Stomach (tissue), 9 donors: Measurements from ENCODE around the gene SFXN5. TPM values are rescaled to one million over a fixed set of nuclear protein-coding genes. Genes with fewer than 3 reads are reported as not detected.

Source experiments
- DNase-seq, 2 donors: peaks; one replicate each; pipeline versions ENCODE4 v3.0.0 to v3.0.0-alpha.2; 2013 to 2019
- H3K27ac ChIP-seq, 5 donors: fragments of 200-600 bp in 4 of 5; sonication (generic) in 4 of 5; one replicate each; pipeline ENCODE4 v1.5.1; 2013 to 2019; ENCODE audit warnings: mild to moderate bottlenecking in 1 of 5, moderate library complexity in 1 of 5
- H3K27me3 ChIP-seq, 3 donors: fragments of 200-600 bp; sonication (generic); one replicate each; pipeline ENCODE4 v1.5.1; 2017 to 2019; ENCODE audit warnings: mixed run types in 1 of 3
- H3K36me3 ChIP-seq, 4 donors: fragments of 200-600 bp; sonication (generic); 1 replicate in 3 of 4; 2 replicates in 1 of 4; pipeline ENCODE4 v1.5.1; 2016 to 2019
- H3K4me1 ChIP-seq, 4 donors: fragments of 200-600 bp; sonication (generic); one replicate each; pipeline ENCODE4 v1.5.1; 2016 to 2019
- H3K4me3 ChIP-seq, 4 donors: fragments of 200-600 bp; sonication (generic) in 3 of 4; one replicate each; pipeline ENCODE4 v1.5.1; 2016 to 2019; ENCODE audit warnings: mild to moderate bottlenecking in 1 of 4
- H3K9me3 ChIP-seq, 4 donors: fragments of 200-600 bp; sonication (generic); one replicate each; pipeline ENCODE4 v1.5.1; 2016 to 2019
- CTCF ChIP-seq, 7 experiments: fragments of 450-650 bp in 4 of 7; fragments of 200-600 bp in 3 of 7; sonication (generic) in 3 of 7; IDR thresholded peaks; one replicate each; pipeline ENCODE4 v1.5.1; 2016 to 2019; ENCODE audit warnings: antibody characterized with exemption in 7 of 7, control low read depth in 2 of 7, mild to moderate bottlenecking in 1 of 7
- EP300 ChIP-seq: sonication (generic); formaldehyde crosslinking; IDR thresholded peaks from one replicate; pipeline ENCODE4 v1.6.1; 2017; ENCODE audit warnings: antibody characterized with exemption
- POLR2A ChIP-seq, 4 donors: fragments of 450-650 bp; IDR thresholded peaks; one replicate each; pipeline ENCODE4 v1.6.1; 2016; ENCODE audit warnings: antibody characterized with exemption in 4 of 4, control low read depth in 2 of 4, mild to moderate bottlenecking in 1 of 4, moderate library complexity in 1 of 4
- POLR2AphosphoS5 ChIP-seq, 3 donors: sonication (generic); formaldehyde crosslinking; IDR thresholded peaks; one replicate each; pipeline ENCODE4 v1.6.1; 2016; ENCODE audit warnings: antibody characterized with exemption in 3 of 3
- WGBS, 5 donors: extraction: QIAGEN DNeasy Blood & Tissue Kit in 3 of 5; methylation state at CpG; one replicate each; pipeline versions ENCODE4 v1.1.5 to v1.1.7; 2013 to 2018; 5-methylcytosine and 5-hydroxymethylcytosine counted together
- intact Hi-C: fragments of 100-400 bp; cut with DNase I; formaldehyde crosslinking; loops from one replicate; pipeline ENCODE4 v1.15.1; 2023; ENCODE audit warnings: low total_unique reads
- polyA plus RNA-seq, 3 donors: library from polyadenylated mRNA; stranded (reverse); fragments of 200-250 nt; gene quantifications; one replicate each; pipeline ENCODE4 v1.2.3, GENCODE V29; 2013
- total RNA-seq, 5 donors: library from RNA; depleted of rRNA; stranded (reverse); fragments of >200 nt; gene quantifications; one replicate each; pipeline versions ENCODE4 v1.1.0 to v1.2.3, GENCODE V29; 2014 to 2016
- donor health status: healthy with polysubstance abuse.
- donor health status: Bipolar disorder and iron deficiency.
- donor health status: healthy.

Gene SFXN5
- total and polyA plus RNA-seq, 8 donors, result 2.7 to 118 (median 17.2) TPM

- no peak for TF ChIP-seq POLR2AphosphoS5 (IDR thresholded peaks at IDR 0.05)
- no peak for TF ChIP-seq EP300
- H3K4me3 ChIP-seq, result no peak overlapping the region
- 76 to 87% (median 85%) methylated on average over 20 to 24 of the region's 24 CpGs for WGBS, 5 donors
- H3K4me1 ChIP-seq, result no peaks in the 10 kb centered on the region
- H3K36me3 ChIP-seq, result peaks cover 0 to 21% (median 0%) of the 10 kb centered on the region in 4 donors
- DNase-seq, result no peak
- H3K27ac ChIP-seq, result no peak overlapping the region
- intact Hi-C loops, result no loop called here
- no peaks in the 10 kb centered on the region for H3K27me3 ChIP-seq
- H3K9me3 ChIP-seq, result no peaks in the 10 kb centered on the region
Measured at GRCh38 chr2:72955228-72956049, 116.1 kb downstream of the SFXN5 start.

GRCh38 chr2:72954376-72955227, 116.9 kb downstream of the SFXN5 start:
- no peak for DNase-seq
- H3K36me3 ChIP-seq, result peaks cover 0 to 21% (median 0%) of the 10 kb centered on the region in 4 donors
- WGBS, 5 donors, result 77 to 87% (median 79%) methylated on average over 11 to 12 of the region's 12 CpGs

GRCh38 chr2:72953976-72954375, 117.5 kb downstream of the SFXN5 start:
- H3K27ac ChIP-seq, result no peak overlapping the region
- DNase-seq, result peak in 1 of 2 donors; percentile 35
- H3K4me1 ChIP-seq, result no peaks in the 10 kb centered on the region
- H3K9me3 ChIP-seq, result no peaks in the 10 kb centered on the region
- no peak overlapping the region for H3K4me3 ChIP-seq
- 65 to 76% (median 70%) methylated on average over 4 of the region's 4 CpGs for whole genome bisulfite sequencing, 5 donors
- no peaks in the 10 kb centered on the region for H3K27me3 ChIP-seq
- intact Hi-C loops, result no loop called here
- peaks cover 0 to 21% (median 0%) of the 10 kb centered on the region in 4 donors for H3K36me3 ChIP-seq
- TF ChIP-seq EP300 (no peak), POLR2A (IDR thresholded peaks at IDR 0.05) (no peak), POLR2AphosphoS5 (IDR thresholded peaks at IDR 0.05) (no peak), CTCF (IDR thresholded peaks at IDR 0.05) (no peak)

More at GRCh38 chr2:72954376-72955227, 116.9 kb downstream of the SFXN5 start:
- no peak for TF ChIP-seq POLR2A (IDR thresholded peaks at IDR 0.05)
- no peak for TF ChIP-seq EP300
- TF ChIP-seq CTCF (IDR thresholded peaks at IDR 0.05), result no peak
- no peak for TF ChIP-seq POLR2AphosphoS5 (IDR thresholded peaks at IDR 0.05)
- intact Hi-C loops, result no loop called here
- Histone ChIP-seq H3K27me3 (no peaks in the 10 kb centered on the region), H3K27ac (no peak overlapping the region), H3K4me1 (no peaks in the 10 kb centered on the region), H3K9me3 (no peaks in the 10 kb centered on the region), H3K4me3 (no peak overlapping the region)

GRCh38 chr2:72953528-72953927, 118.0 kb downstream of the SFXN5 start:
- TF ChIP-seq EP300, result no peak
- TF ChIP-seq POLR2AphosphoS5 (IDR thresholded peaks at IDR 0.05), result no peak
- TF ChIP-seq CTCF (IDR thresholded peaks at IDR 0.05), result no peak
- no peaks in the 10 kb centered on the region for H3K27me3 ChIP-seq
- H3K27ac ChIP-seq, result no peak overlapping the region
- H3K4me3 ChIP-seq, result no peak overlapping the region
- intact Hi-C loops, result no loop called here
- peaks cover 0 to 19% (median 0%) of the 10 kb centered on the region in 4 donors for H3K36me3 ChIP-seq
- DNase-seq, result no peak
- 87 to 100% (median 95%) methylated on average over 1 of the region's 1 CpG for WGBS, 5 donors
- no peaks in the 10 kb centered on the region for H3K4me1 ChIP-seq
- H3K9me3 ChIP-seq, result no peaks in the 10 kb centered on the region
